Ramos (cell line): ENCODE results near the gene CILP2.

Experiments
- in situ Hi-C: fragments of 300-500 bp; cut with MboI; formaldehyde crosslinking; loops from one replicate; pipeline ENCODE4 v1.14.3; 2022; ENCODE audit warnings: low sequenced_read_pairs; ENCODE audit not compliant: unreplicated experiment

CILP2 gene

GRCh38 chr19:19538061-19538784 is at the start of gene CILP2:
Gene CILP2, plus strand, starts transcription at chr19:19538265. Its CDS starts 85 bp downstream, at chr19:19538350.
- in situ Hi-C loops: loop anchor here (5.0 to 25.0 kb wide), 3 partner anchors 104 to 724 kb away; partner anchors contain the start of gene GMIP

- in situ Hi-C loops: no loop called here
Measured at GRCh38 chr19:19488875-19489690, 49.0 kb upstream of the CILP2 start.

- in situ Hi-C loops: loop anchor here (5.0 to 10.0 kb wide), 2 partner anchors 123 to 305 kb away; no protein-coding TSS in a partner anchor
Measured at GRCh38 chr19:19489804-19490204, 48.3 kb upstream of the CILP2 start.

- in situ Hi-C loops: loop anchor here (5.0 to 10.0 kb wide), 2 partner anchors 123 to 306 kb away; no protein-coding TSS in a partner anchor
Measured at GRCh38 chr19:19490214-19490968, 47.7 kb upstream of the CILP2 start.

- in situ Hi-C loops: loop anchor here (5.0 to 10.0 kb wide), 2 partner anchors 124 to 307 kb away; no protein-coding TSS in a partner anchor
Measured at GRCh38 chr19:19491321-19492025, 46.6 kb upstream of the CILP2 start.

GRCh38 chr19:19492026-19492610 is 45.9 kb upstream of the CILP2 start:
- in situ Hi-C loops: loop anchor here (5.0 to 10.0 kb wide), 2 partner anchors 125 to 307 kb away; no protein-coding TSS in a partner anchor

- in situ Hi-C loops: loop anchor here (5.0 to 10.0 kb wide), 2 partner anchors 127 to 309 kb away; no protein-coding TSS in a partner anchor
Measured at GRCh38 chr19:19493841-19494546, 44.1 kb upstream of the CILP2 start.

- in situ Hi-C loops: loop anchor here (10.0 kb wide), 1 partner anchor 311 kb away; no protein-coding TSS in a partner anchor
Measured at GRCh38 chr19:19495614-19496603, 42.2 kb upstream of the CILP2 start.

GRCh38 chr19:19498255-19498991 is 39.6 kb upstream of the CILP2 start:
- in situ Hi-C loops: loop anchor here (10.0 kb wide), 1 partner anchor 314 kb away; no protein-coding TSS in a partner anchor

GRCh38 chr19:19499272-19499995 is 38.6 kb upstream of the CILP2 start:
- in situ Hi-C loops: loop anchor here (10.0 kb wide), 1 partner anchor 315 kb away; no protein-coding TSS in a partner anchor

- in situ Hi-C loops: no loop called here
Measured at GRCh38 chr19:19500975-19501644, 37.0 kb upstream of the CILP2 start.

GRCh38 chr19:19501798-19502197 is 36.3 kb upstream of the CILP2 start:
- in situ Hi-C loops: no loop called here

GRCh38 chr19:19502281-19502680 is 35.8 kb upstream of the CILP2 start:
- in situ Hi-C loops: no loop called here

GRCh38 chr19:19502808-19503602 is 35.1 kb upstream of the CILP2 start:
- in situ Hi-C loops: no loop called here
